Measurements from ENCODE around the gene SNUPN.

DNA sequence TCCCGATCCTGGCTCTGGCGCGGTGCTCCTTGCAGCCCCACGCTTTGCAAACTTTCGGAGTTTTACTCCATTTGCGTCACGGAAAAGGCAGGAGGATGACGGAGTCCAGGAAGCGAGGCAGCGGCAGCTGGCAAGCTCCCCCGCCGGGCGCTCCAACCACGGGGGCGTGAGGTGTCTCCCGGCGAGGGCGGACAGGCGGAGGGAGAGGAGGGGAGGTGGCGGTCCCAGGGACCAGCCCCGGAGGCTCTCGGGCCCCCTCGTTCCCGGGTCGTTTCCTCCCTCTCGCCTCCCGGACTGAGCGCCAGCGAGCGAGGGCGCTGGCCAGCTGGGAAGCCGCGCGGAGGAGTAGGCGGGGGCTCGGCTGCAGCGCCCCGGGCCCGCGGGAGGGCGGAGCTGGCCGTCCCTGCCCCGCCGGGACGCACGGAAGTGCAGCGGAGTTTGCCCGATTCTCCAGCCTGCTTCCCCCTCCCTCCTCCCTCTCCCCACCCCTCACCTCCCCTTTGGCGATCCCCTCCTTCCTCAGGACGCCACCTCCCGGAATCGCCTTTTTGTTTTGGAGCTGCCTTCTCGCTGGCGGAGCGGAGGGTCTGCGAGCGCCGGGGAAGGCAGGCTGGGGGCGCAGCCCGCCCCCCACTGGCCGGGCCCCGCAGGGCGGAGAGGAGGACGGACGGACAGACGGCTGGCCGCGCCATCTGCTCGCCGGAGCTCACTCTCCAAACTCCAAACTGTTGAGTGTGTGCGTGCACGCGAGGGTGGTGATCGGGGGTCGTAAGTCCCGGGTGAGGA is 22.0 kb upstream of the SNUPN start, which contains the start of gene SNX33:
- peak; percentile 68 to 89 for TF ChIP-seq POLR2A (IDR thresholded peaks at IDR 0.05)
- TF ChIP-seq, protein P1, sequence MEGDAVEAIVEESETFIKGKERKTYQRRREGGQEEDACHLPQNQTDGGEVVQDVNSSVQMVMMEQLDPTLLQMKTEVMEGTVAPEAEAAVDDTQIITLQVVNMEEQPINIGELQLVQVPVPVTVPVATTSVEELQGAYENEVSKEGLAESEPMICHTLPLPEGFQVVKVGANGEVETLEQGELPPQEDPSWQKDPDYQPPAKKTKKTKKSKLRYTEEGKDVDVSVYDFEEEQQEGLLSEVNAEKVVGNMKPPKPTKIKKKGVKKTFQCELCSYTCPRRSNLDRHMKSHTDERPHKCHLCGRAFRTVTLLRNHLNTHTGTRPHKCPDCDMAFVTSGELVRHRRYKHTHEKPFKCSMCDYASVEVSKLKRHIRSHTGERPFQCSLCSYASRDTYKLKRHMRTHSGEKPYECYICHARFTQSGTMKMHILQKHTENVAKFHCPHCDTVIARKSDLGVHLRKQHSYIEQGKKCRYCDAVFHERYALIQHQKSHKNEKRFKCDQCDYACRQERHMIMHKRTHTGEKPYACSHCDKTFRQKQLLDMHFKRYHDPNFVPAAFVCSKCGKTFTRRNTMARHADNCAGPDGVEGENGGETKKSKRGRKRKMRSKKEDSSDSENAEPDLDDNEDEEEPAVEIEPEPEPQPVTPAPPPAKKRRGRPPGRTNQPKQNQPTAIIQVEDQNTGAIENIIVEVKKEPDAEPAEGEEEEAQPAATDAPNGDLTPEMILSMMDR (IDR thresholded peaks at IDR 0.05): peak in 4 of 6 experiments; percentile 31 to 47 (median 42)
